Measurements from ENCODE around the gene GSS.

DNA sequence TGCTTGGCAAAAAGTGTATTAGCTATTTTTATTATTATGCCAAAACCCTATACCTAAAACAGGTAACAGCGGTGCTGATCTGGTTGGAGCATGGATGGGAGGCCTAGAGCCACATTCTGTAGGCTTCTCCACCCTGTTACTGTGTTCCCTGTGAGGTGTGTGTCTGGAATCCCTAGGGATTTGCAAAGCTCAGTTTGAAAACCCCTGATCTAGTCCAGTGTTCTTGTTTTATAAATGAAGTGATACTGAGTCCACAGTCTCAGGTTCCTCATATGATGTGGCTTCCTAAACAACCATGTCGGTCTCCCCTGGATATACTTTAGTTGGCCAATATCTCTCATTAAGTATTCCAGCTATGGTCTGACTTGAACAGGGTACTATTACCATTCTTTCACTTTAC, 62.9 kb downstream of the GSS start:
- TF ChIP-seq CTCF (conservative IDR thresholded peaks at IDR 0.05; ENCODE audit: low read depth, low read length) (no peak), EZH2 (IDR thresholded peaks at IDR 0.05; ENCODE audit: borderline replicate concordance, low read depth, low read length, poor library complexity, severe bottlenecking) (no peak)

Measured in A673 (cell line).